WTC11 (cell line): ENCODE data around the gene GFY. TPM values are rescaled to one million over a fixed set of nuclear protein-coding genes. Genes with fewer than 3 reads are reported as not detected.

Source experiments
- ATAC-seq: fragments of 200-7000 bp; cut with Tn5 transposase; 2 replicates; pipeline ENCODE4 v1.10.0; 2021; ENCODE audit warnings: mild to moderate bottlenecking, moderate library complexity
- CTCF ChIA-PET: fragments of 300-600 bp; sonication (Branson Sonifier 250); formaldehyde crosslinking; loops from one replicate; lab custom pipeline; 2021; ENCODE audit warnings: antibody characterized with exemption; lab: Charles Lee
- POLR2A ChIA-PET: fragments of 350-600 bp; sonication (Branson Sonifier 250); formaldehyde crosslinking; loops from one replicate; lab custom pipeline; 2021; ENCODE audit warnings: antibody characterized with exemption; lab: Charles Lee
- DNase-seq: peaks from one replicate; pipeline ENCODE4 v3.0.0; 2021; ENCODE audit warnings: low spot score
- H3K27ac Mint-ChIP-seq: 2 replicates; pipeline ENCODE4 v1.8.0; 2021; ENCODE audit warnings: mixed read lengths
- H3K27me3 Mint-ChIP-seq: 2 replicates; pipeline ENCODE4 v1.8.0; 2021; ENCODE audit warnings: low read depth, mild to moderate bottlenecking, moderate library complexity, mixed read lengths
- H3K36me3 Mint-ChIP-seq: 2 replicates; pipeline ENCODE4 v1.8.0; 2021; ENCODE audit warnings: mixed read lengths
- H3K4me1 Mint-ChIP-seq: 2 replicates; pipeline ENCODE4 v1.8.0; 2022; ENCODE audit warnings: mixed read lengths
- H3K4me3 Mint-ChIP-seq: 2 replicates; pipeline ENCODE4 v1.8.0; 2021; ENCODE audit warnings: mild to moderate bottlenecking, moderate library complexity, mixed read lengths
- H3K9me3 Mint-ChIP-seq: 2 replicates; pipeline ENCODE4 v1.8.0; 2021; ENCODE audit warnings: mixed read lengths
- ATF1 ChIP-seq: sonication (generic); formaldehyde crosslinking; IDR thresholded peaks from 2 replicates; pipeline ENCODE4 v1.8.1; 2023; ENCODE audit warnings: mild to moderate bottlenecking, moderate library complexity, missing genetic modification reagents
- FOXJ3 ChIP-seq: sonication (generic); formaldehyde crosslinking; IDR thresholded peaks from 2 replicates; pipeline ENCODE4 v1.9.0; 2021; ENCODE audit warnings: missing genetic modification reagents, mild to moderate bottlenecking, borderline replicate concordance
- FOXK1 ChIP-seq: sonication (generic); formaldehyde crosslinking; IDR thresholded peaks from 2 replicates; pipeline ENCODE4 v1.8.0; 2022; ENCODE audit warnings: mild to moderate bottlenecking, moderate library complexity, missing genetic modification reagents
- GRHL2 ChIP-seq: fragments of 250-450 bp; sonication (Bioruptor Pico); IDR thresholded peaks from 2 replicates; pipeline ENCODE4 v1.8.0; 2022; ENCODE audit warnings: mild to moderate bottlenecking, moderate library complexity; ENCODE audit not compliant: insufficient replicate concordance, severe bottlenecking
- KAT7 ChIP-seq: sonication (generic); formaldehyde crosslinking; IDR thresholded peaks from 2 replicates; pipeline ENCODE4 v1.8.1; 2023; ENCODE audit warnings: missing genetic modification reagents, mild to moderate bottlenecking, borderline replicate concordance
- NFE2L1 ChIP-seq: sonication (generic); formaldehyde crosslinking; IDR thresholded peaks from 2 replicates; pipeline ENCODE4 v1.8.1; 2023; ENCODE audit warnings: missing genetic modification reagents
- NFYB ChIP-seq: sonication (generic); formaldehyde crosslinking; conservative IDR thresholded peaks from 2 replicates; pipeline ENCODE4 v1.8.0; 2022; ENCODE audit warnings: low read depth, missing genetic modification reagents
- SP1 ChIP-seq: sonication (generic); formaldehyde crosslinking; conservative IDR thresholded peaks from 2 replicates; pipeline ENCODE4 v1.8.1; 2022; ENCODE audit warnings: missing genetic modification reagents
- ZNF317 ChIP-seq: sonication (generic); formaldehyde crosslinking; IDR thresholded peaks from 2 replicates; pipeline ENCODE4 v1.8.1; 2023; ENCODE audit warnings: low read depth, mild to moderate bottlenecking, moderate library complexity, missing genetic modification reagents, borderline replicate concordance
- ZNF416 ChIP-seq: fragments of 250-450 bp; sonication (Bioruptor Pico); IDR thresholded peaks from 2 replicates; pipeline ENCODE4 v1.9.0; 2021; ENCODE audit warnings: mild to moderate bottlenecking, inconsistent platforms
- total RNA-seq: library from RNA; stranded (reverse); gene quantifications from 3 replicates; pipeline ENCODE4 v1.2.3, GENCODE V29; 2021
- TF ChIP-seq, protein P1 (sequence below): fragments of 250-450 bp; sonication (Bioruptor Pico); IDR thresholded peaks from 2 replicates; pipeline ENCODE4 v1.9.0; 2021; ENCODE audit warnings: moderate library complexity, mild to moderate bottlenecking, inconsistent platforms, borderline replicate concordance
- TF ChIP-seq, protein P2 (sequence below): sonication (generic); formaldehyde crosslinking; IDR thresholded peaks from 2 replicates; pipeline ENCODE4 v1.8.0; 2022; ENCODE audit warnings: missing genetic modification reagents
- TF ChIP-seq, protein P3 (sequence below): sonication (generic); formaldehyde crosslinking; IDR thresholded peaks from 2 replicates; pipeline ENCODE4 v1.8.1; 2022; ENCODE audit warnings: mild to moderate bottlenecking, moderate library complexity, missing genetic modification reagents
- TF ChIP-seq, protein P4 (sequence below): sonication (generic); formaldehyde crosslinking; IDR thresholded peaks from 2 replicates; pipeline ENCODE4 v1.8.0; 2022; ENCODE audit warnings: mild to moderate bottlenecking, missing genetic modification reagents
- TF ChIP-seq, protein P5 (sequence below): sonication (generic); formaldehyde crosslinking; IDR thresholded peaks from 2 replicates; pipeline ENCODE4 v1.8.1; 2022; ENCODE audit warnings: low read depth, mild to moderate bottlenecking, moderate library complexity, missing genetic modification reagents, borderline replicate concordance
- TF ChIP-seq, protein P6 (sequence below): sonication (generic); formaldehyde crosslinking; conservative IDR thresholded peaks from 2 replicates; pipeline ENCODE4 v1.8.1; 2022; ENCODE audit warnings: mild to moderate bottlenecking, missing genetic modification reagents
- TF ChIP-seq, protein P7 (sequence below): sonication (generic); formaldehyde crosslinking; IDR thresholded peaks from 2 replicates; pipeline ENCODE4 v1.8.1; 2023; ENCODE audit warnings: mild to moderate bottlenecking, missing genetic modification reagents

The GFY gene
- total RNA-seq, 1 experiment from 2014 or later: 0.87 TPM

DNA sequence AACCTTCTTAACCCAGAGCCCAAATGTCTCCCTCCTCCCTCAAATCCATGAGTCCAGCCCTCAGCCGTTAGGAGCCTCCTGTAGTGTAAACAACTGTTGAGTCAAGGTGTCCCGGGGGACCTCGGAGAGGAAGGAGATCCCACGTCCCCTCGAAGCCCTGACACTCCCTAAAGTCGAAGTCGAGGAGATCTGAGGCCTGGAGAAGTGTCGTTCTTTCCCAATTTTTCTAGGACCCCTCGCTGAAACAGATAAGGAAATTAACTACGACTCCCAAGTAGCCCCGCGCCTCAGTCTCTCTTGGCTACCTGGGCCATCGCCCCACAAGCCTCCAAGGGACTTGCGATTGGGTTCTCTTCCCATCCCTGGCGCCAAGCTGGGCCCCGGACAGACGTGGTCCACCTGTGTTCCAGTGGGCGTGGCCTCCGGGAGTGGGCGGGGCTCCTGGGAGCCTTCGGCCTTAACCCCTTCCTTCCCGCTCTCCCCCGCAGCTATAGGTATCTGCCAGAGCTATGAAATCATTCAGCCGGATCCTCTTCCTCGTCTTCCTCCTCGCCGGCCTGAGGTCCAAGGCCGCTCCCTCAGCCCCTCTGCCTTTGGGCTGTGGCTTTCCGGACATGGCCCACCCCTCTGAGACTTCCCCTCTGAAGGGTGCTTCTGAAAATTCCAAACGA lies 869 bp downstream of the GFY start:
- peak; percentile 99 for DNase-seq
- TF ChIP-seq ATF1 (CRISPR knock-in tag) (no peak), FOXK1 (CRISPR knock-in tag) (peak; percentile 43), NFYB (CRISPR knock-in tag) (no peak), NFE2L1 (peak; percentile 35; the same call in 1 of the 2 replicates), SP1 (CRISPR knock-in tag) (peak; percentile 98)
- TF ChIP-seq, protein P1, sequence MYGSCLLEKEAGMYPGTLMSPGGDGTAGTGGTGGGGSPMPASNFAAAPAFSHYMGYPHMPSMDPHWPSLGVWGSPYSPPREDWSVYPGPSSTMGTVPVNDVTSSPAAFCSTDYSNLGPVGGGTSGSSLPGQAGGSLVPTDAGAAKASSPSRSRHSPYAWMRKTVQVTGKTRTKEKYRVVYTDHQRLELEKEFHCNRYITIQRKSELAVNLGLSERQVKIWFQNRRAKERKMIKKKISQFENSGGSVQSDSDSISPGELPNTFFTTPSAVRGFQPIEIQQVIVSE (CRISPR knock-in tag): no peak
- TF ChIP-seq, protein P2, sequence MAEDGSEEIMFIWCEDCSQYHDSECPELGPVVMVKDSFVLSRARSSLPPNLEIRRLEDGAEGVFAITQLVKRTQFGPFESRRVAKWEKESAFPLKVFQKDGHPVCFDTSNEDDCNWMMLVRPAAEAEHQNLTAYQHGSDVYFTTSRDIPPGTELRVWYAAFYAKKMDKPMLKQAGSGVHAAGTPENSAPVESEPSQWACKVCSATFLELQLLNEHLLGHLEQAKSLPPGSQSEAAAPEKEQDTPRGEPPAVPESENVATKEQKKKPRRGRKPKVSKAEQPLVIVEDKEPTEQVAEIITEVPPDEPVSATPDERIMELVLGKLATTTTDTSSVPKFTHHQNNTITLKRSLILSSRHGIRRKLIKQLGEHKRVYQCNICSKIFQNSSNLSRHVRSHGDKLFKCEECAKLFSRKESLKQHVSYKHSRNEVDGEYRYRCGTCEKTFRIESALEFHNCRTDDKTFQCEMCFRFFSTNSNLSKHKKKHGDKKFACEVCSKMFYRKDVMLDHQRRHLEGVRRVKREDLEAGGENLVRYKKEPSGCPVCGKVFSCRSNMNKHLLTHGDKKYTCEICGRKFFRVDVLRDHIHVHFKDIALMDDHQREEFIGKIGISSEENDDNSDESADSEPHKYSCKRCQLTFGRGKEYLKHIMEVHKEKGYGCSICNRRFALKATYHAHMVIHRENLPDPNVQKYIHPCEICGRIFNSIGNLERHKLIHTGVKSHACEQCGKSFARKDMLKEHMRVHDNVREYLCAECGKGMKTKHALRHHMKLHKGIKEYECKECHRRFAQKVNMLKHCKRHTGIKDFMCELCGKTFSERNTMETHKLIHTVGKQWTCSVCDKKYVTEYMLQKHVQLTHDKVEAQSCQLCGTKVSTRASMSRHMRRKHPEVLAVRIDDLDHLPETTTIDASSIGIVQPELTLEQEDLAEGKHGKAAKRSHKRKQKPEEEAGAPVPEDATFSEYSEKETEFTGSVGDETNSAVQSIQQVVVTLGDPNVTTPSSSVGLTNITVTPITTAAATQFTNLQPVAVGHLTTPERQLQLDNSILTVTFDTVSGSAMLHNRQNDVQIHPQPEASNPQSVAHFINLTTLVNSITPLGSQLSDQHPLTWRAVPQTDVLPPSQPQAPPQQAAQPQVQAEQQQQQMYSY (CRISPR knock-in tag): peak; percentile 99
- TF ChIP-seq, protein P3, sequence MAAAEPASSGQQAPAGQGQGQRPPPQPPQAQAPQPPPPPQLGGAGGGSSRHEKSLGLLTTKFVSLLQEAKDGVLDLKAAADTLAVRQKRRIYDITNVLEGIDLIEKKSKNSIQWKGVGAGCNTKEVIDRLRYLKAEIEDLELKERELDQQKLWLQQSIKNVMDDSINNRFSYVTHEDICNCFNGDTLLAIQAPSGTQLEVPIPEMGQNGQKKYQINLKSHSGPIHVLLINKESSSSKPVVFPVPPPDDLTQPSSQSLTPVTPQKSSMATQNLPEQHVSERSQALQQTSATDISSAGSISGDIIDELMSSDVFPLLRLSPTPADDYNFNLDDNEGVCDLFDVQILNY (CRISPR knock-in tag): peak; percentile 55; the same call in 1 of the 2 replicates
- TF ChIP-seq, protein P4, sequence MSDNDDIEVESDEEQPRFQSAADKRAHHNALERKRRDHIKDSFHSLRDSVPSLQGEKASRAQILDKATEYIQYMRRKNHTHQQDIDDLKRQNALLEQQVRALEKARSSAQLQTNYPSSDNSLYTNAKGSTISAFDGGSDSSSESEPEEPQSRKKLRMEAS (CRISPR knock-in tag): peak; percentile 70; the same call in 1 of the 2 replicates
- Mint-ChIP-seq H3K27ac (no peak overlapping the region; the same call in 1 of the 2 replicates), H3K4me1 (peaks cover 73% of the 10 kb centered on the region), H3K27me3 (peaks cover 98% of the 10 kb centered on the region), H3K4me3 (peak overlapping the region; percentile 68), H3K36me3 (no peaks in the 10 kb centered on the region), H3K9me3 (no peaks in the 10 kb centered on the region)
- CTCF ChIA-PET: interaction anchor here (0.6 to 4.5 kb wide), 16 partner anchors 9 to 749 kb away, joined by 3 to 34 read pairs (median 4); partner anchors contain the start of genes ALDH16A1, SLC17A7 and TEAD2
- ATAC-seq: peak; percentile 61
- POLR2A ChIA-PET: interaction anchor here (0.7 to 1.8 kb wide), 4 partner anchors 10 to 25 kb away, joined by 3 to 11 read pairs (median 4); partner anchors contain the start of gene PIH1D1

DNA sequence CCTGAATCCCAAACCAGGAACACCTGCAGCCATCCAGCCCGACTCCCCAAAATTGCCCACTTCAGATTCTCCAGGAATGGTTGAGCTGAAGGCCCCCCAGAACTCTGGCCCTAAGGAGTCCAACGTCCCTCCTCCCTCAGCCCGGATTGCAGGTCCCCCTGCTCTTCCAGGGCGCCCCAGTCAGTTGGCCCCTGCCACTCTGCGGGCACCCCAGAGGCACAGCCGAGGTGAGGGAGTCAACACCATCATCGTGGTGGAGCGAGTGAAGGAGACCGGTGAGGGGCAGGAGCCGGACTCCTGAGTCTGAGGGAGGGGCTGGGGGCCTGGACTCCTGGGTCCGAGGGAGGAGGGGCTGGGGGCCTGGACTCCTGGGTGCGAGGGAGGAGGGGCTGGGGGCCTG lies 2.2 kb downstream of the GFY start:
- Mint-ChIP-seq H3K27ac (no peak overlapping the region), H3K4me3 (peak overlapping the region; percentile 68), H3K9me3 (0 out of 2 replicates have a peak, but pooled peaks cover 4% of the 10 kb centered on the region), H3K4me1 (peaks cover 70% of the 10 kb centered on the region), H3K36me3 (peaks cover 3% of the 10 kb centered on the region; the same call in 1 of the 2 replicates), H3K27me3 (peaks cover 98% of the 10 kb centered on the region)
- POLR2A ChIA-PET: interaction anchor here (0.6 to 1.8 kb wide), 2 partner anchors 24 to 213 kb away, joined by 3 to 11 read pairs; partner anchors contain the start of gene RRAS
- ATAC-seq: no peak
- TF ChIP-seq, protein P5, sequence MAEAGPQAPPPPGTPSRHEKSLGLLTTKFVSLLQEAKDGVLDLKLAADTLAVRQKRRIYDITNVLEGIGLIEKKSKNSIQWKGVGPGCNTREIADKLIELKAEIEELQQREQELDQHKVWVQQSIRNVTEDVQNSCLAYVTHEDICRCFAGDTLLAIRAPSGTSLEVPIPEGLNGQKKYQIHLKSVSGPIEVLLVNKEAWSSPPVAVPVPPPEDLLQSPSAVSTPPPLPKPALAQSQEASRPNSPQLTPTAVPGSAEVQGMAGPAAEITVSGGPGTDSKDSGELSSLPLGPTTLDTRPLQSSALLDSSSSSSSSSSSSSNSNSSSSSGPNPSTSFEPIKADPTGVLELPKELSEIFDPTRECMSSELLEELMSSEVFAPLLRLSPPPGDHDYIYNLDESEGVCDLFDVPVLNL (CRISPR knock-in tag): no peak
- TF ChIP-seq ZNF317 (CRISPR knock-in tag) (no peak), KAT7 (no peak), NFYB (CRISPR knock-in tag) (no peak), FOXJ3 (CRISPR knock-in tag) (no peak), SP1 (CRISPR knock-in tag) (no peak; the same call in 1 of the 2 replicates), GRHL2 (CRISPR knock-in tag) (no peak), ZNF416 (CRISPR knock-in tag) (no peak)
- TF ChIP-seq, protein P6, sequence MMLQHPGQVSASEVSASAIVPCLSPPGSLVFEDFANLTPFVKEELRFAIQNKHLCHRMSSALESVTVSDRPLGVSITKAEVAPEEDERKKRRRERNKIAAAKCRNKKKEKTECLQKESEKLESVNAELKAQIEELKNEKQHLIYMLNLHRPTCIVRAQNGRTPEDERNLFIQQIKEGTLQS (CRISPR knock-in tag): no peak
- TF ChIP-seq, protein P7, sequence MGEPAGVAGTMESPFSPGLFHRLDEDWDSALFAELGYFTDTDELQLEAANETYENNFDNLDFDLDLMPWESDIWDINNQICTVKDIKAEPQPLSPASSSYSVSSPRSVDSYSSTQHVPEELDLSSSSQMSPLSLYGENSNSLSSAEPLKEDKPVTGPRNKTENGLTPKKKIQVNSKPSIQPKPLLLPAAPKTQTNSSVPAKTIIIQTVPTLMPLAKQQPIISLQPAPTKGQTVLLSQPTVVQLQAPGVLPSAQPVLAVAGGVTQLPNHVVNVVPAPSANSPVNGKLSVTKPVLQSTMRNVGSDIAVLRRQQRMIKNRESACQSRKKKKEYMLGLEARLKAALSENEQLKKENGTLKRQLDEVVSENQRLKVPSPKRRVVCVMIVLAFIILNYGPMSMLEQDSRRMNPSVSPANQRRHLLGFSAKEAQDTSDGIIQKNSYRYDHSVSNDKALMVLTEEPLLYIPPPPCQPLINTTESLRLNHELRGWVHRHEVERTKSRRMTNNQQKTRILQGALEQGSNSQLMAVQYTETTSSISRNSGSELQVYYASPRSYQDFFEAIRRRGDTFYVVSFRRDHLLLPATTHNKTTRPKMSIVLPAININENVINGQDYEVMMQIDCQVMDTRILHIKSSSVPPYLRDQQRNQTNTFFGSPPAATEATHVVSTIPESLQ (CRISPR knock-in tag): no peak
- CTCF ChIA-PET: interaction anchor here (1.0 to 4.5 kb wide), 7 partner anchors 9 to 126 kb away, joined by 3 to 34 read pairs (median 15); partner anchors contain the start of gene SLC17A7
- DNase-seq: no peak
